ENCODE results near the gene GPC6. TPM values are rescaled to one million over a fixed set of nuclear protein-coding genes. Genes with fewer than 3 reads are reported as not detected.

Gene GPC6
- total RNA-seq, 1 experiment from 2014 or later = not detected

DNA sequence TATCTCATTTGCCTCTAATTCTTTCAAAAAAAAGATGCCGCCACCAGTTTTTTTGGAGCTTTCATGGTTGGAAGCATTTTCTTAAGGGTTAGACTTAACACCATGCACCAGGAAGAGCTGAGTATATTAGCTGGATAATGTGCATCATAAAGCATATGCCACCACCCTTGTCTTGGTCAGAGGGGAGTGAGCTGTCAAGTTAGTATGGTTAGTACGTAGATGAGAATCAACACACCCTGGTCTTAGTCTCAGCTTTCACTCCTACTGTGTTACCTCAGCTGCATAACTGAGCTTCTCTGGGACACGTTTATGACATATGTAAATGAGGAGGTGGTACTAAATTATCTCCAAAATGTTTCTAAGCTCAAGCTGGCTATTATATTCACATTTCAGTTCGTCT lies 837.2 kb downstream of the GPC6 start:
- Mint-ChIP-seq H3K9me3 (ENCODE audit: low read depth, unreplicated experiment) (no peaks in the 10 kb centered on the region), H3K36me3 (ENCODE audit: insufficient read depth, unreplicated experiment) (no peaks in the 10 kb centered on the region), H3K27ac (ENCODE audit: unreplicated experiment) (no peak overlapping the region), H3K4me3 (ENCODE audit: low read depth, unreplicated experiment) (no peak overlapping the region), H3K4me1 (ENCODE audit: low read depth, unreplicated experiment) (no peaks in the 10 kb centered on the region), H3K27me3 (ENCODE audit: unreplicated experiment) (no peaks in the 10 kb centered on the region)
- CTCF ChIA-PET = no interaction called here
- intact Hi-C loops (cut with micrococcal nuclease; ENCODE audit: unreplicated experiment) = no loop called here
- no TSS peak for BruUV-seq (replicated peaks)
- DNase-seq = no peak
- TF ChIP-seq, protein P1, sequence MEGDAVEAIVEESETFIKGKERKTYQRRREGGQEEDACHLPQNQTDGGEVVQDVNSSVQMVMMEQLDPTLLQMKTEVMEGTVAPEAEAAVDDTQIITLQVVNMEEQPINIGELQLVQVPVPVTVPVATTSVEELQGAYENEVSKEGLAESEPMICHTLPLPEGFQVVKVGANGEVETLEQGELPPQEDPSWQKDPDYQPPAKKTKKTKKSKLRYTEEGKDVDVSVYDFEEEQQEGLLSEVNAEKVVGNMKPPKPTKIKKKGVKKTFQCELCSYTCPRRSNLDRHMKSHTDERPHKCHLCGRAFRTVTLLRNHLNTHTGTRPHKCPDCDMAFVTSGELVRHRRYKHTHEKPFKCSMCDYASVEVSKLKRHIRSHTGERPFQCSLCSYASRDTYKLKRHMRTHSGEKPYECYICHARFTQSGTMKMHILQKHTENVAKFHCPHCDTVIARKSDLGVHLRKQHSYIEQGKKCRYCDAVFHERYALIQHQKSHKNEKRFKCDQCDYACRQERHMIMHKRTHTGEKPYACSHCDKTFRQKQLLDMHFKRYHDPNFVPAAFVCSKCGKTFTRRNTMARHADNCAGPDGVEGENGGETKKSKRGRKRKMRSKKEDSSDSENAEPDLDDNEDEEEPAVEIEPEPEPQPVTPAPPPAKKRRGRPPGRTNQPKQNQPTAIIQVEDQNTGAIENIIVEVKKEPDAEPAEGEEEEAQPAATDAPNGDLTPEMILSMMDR (IDR thresholded peaks at IDR 0.05; ENCODE audit: unreplicated experiment) = no peak

DNA sequence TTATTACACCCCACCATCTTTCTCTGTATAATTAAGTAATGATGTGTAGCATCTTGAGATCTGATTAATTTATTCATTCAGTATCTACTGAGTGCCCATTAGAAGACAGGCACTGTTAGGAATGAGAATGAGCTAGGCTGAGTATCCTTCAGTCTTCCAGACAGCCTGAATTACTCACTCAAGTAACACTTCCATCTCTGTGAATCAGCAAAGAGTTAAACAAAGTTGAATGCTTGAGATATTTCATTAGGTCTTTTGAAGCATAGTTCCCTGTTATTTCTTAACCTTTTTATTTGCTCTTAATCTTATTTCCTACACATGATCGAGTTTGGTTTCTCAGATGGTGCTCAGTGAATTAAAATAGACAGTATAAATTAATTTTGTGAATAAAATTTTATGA lies 839.1 kb downstream of the GPC6 start:
- TF ChIP-seq, protein P1 (IDR thresholded peaks at IDR 0.05; ENCODE audit: unreplicated experiment) = no peak
- no TSS peak for BruUV-seq (replicated peaks)
- Mint-ChIP-seq H3K9me3 (ENCODE audit: low read depth, unreplicated experiment) (no peaks in the 10 kb centered on the region), H3K27ac (ENCODE audit: unreplicated experiment) (no peak overlapping the region), H3K36me3 (ENCODE audit: insufficient read depth, unreplicated experiment) (no peaks in the 10 kb centered on the region), H3K4me3 (ENCODE audit: low read depth, unreplicated experiment) (no peak overlapping the region), H3K4me1 (ENCODE audit: low read depth, unreplicated experiment) (no peaks in the 10 kb centered on the region), H3K27me3 (ENCODE audit: unreplicated experiment) (no peaks in the 10 kb centered on the region)
- intact Hi-C loops (cut with micrococcal nuclease; ENCODE audit: unreplicated experiment) = no loop called here
- no peak for DNase-seq
- CTCF ChIA-PET = no interaction called here

DNA sequence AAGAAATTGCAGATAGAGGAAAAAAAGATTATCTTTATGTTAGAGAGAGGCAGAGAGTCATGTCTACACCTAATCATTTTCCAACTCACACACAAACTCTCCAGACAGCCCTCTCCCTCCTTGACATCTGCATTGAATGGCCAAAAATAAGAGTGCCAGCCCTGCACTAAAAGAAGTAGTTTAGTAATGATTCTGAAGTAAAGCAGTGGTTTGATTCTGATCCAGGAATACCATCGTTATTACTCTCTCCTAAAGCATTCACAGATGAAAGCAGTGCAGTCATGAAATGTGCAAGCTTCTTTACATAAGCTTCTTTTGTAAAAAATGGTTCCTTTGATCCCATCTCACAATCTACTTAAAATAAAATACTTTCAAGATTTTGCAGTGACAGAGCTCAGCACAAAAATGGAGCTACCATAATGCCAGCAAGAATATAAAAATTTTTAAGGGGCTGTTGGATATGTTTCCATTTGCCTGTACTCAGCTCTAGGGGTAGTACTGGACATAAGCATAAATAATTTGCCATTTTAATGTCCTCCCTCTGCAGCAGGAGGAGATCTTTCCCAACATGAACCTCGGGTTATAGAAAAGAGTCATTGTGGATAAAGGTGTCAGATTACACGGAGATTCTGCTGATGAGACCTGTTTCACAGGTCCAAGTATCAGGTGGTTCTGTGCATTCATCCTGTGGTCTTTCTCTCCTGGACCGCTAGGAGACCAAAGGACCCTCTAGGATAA lies 846.6 kb downstream of the GPC6 start:
- intact Hi-C loops (cut with micrococcal nuclease; ENCODE audit: unreplicated experiment) = no loop called here
- no peaks in the 10 kb centered on the region for H3K36me3 Mint-ChIP-seq (ENCODE audit: insufficient read depth, unreplicated experiment)
- CTCF ChIA-PET = no interaction called here
- no peaks in the 10 kb centered on the region for H3K4me1 Mint-ChIP-seq (ENCODE audit: low read depth, unreplicated experiment)
- BruUV-seq (replicated peaks) = no TSS peak
- DNase-seq = no peak
- H3K27me3 Mint-ChIP-seq (ENCODE audit: unreplicated experiment) = no peaks in the 10 kb centered on the region
- H3K4me3 Mint-ChIP-seq (ENCODE audit: low read depth, unreplicated experiment) = no peak overlapping the region
- no peak overlapping the region for H3K27ac Mint-ChIP-seq (ENCODE audit: unreplicated experiment)
- TF ChIP-seq, protein P1 (IDR thresholded peaks at IDR 0.05; ENCODE audit: unreplicated experiment) = no peak
- peaks cover 2% of the 10 kb centered on the region for H3K9me3 Mint-ChIP-seq (ENCODE audit: low read depth, unreplicated experiment)

DNA sequence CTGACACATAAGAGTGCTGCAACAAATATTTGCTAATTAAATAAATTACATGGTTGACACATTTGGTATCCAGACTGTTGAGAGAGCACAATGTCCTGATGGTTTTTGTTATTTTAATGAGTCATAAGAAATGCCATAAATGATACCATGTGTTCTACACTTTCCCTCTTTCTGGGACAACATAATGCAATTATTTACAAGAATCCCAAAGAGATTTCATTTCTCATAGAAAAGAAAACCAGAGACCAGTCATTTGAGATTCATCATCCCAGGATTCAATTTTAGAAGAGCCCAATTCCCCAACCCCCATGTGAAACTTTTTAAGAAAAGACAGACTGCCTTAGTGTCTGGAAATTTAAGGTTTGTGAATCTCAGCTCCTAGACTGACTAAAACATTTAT lies 853.3 kb downstream of the GPC6 start:
- Mint-ChIP-seq H3K27ac (ENCODE audit: unreplicated experiment) (no peak overlapping the region), H3K4me3 (ENCODE audit: low read depth, unreplicated experiment) (no peak overlapping the region), H3K27me3 (ENCODE audit: unreplicated experiment) (no peaks in the 10 kb centered on the region), H3K36me3 (ENCODE audit: insufficient read depth, unreplicated experiment) (no peaks in the 10 kb centered on the region), H3K9me3 (ENCODE audit: low read depth, unreplicated experiment) (peaks cover 9% of the 10 kb centered on the region), H3K4me1 (ENCODE audit: low read depth, unreplicated experiment) (no peaks in the 10 kb centered on the region)
- no TSS peak for BruUV-seq (replicated peaks)
- TF ChIP-seq, protein P1 (IDR thresholded peaks at IDR 0.05; ENCODE audit: unreplicated experiment) = no peak
- intact Hi-C loops (cut with micrococcal nuclease; ENCODE audit: unreplicated experiment) = no loop called here
- CTCF ChIA-PET = no interaction called here
- no peak for DNase-seq

Data from Calu3 (cell line).